HG03575 (cell line): ENCODE measurements around the gene WIPF2.
"Not testable (repeated sequence)": the region's sequence is repeated elsewhere in the genome, so short reads cannot be mapped to it uniquely, and the experiment has no call there.

Experiments used
- ATAC-seq: cut with Tn5 transposase; IDR thresholded peaks from one replicate; pipeline ENCODE4 v1.9.1; 2021; ENCODE audit not compliant: unreplicated experiment, insufficient number of reproducible peaks, low FRiP score; ENCODE audit errors: extremely low read depth

WIPF2 gene

DNA sequence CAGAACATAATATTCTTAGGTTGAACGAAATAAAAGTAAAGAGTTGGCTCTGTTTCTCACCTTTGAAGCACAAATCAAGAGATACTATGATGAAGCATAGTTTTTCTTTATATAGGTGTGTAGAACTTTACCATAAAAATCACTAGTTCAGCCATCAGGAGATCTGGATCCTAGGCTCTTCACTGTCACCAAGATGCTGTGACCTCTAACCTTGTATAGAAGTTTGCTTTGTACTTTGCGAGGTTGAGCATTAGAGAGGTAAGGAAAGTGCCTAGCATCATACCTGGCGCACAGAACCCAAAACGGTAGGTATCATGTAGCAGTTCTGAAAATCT is 68.0 kb downstream of the WIPF2 start:
- no peak for ATAC-seq

- peak; percentile 48 for ATAC-seq
Observed at GRCh38 chr17:40287494-40288369, 68.6 kb downstream of the WIPF2 start, which contains the start of gene CDC6. CDC6 (plus strand) TSS chr17:40287879; CDS start chr17:40289421, 1,542 bp downstream.

GRCh38 chr17:40290629-40291280 is 71.7 kb downstream of the WIPF2 start:
- ATAC-seq = no peak

- no peak for ATAC-seq
Observed at GRCh38 chr17:40291281-40291664, 72.2 kb downstream of the WIPF2 start.

DNA sequence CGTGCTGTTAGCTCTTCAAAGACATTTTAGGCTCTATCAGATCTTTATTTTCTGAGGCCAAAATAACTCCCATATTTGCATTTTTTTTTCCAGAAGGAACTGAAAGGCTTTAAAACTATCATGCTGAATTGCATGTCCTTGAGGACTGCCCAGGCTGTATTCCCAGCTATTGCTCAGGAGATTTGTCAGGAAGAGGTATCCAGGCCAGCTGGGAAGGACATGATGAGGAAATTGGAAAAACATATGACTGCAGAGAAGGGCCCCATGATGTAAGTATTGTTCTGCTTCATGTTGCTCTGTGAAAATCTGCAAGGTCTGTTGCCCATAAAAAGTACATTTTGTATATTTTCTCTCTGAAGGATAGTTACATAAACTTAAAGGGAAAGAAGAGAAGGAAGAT is 74.3 kb downstream of the WIPF2 start:
- no peak for ATAC-seq

DNA sequence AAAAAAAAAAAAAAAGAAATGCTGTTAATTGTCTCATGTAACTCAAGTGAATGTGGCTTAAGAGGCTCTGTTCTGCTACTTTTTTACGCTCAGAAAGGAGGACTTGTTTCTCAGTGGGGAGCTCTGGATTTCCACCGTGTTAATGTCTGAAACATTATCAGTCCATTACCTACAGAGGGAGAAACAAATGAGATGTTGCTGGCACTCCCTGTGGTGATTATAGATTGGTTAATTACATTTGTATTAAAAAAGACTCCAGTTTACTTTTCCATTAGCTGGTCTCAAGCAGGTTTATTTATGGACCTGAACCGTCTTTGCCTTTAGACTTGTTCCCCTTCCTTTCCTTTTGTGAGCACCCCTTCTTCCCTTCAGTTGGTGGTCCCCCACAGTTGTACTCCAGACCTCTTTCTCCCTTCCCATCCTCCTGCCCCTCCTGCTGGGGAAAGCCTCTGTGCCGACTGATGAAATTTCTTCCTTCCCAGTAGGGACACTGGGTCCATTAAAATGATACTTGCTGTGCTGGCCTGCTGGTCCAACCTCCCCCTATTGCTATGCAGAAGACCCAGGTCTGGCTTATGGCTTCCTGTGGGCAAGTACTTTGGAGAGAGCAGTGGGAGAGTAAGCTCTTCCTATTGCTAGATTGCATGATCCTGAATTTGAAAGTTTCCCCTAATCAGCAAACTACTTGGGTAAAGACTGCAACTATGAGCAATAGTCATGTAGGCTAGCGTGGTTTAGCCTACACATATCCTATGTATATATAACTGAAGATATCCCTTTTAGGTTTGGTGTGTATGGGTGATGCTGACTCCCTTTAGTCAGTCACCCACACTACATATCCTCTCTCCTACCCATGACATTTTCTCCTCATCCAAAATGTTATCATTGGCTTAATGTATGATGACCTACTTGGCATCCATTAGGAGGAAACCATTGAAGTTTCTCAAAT is 76.7 kb downstream of the WIPF2 start:
- no peak for ATAC-seq

- ATAC-seq = no peak
Observed at GRCh38 chr17:40297511-40297910, 78.4 kb downstream of the WIPF2 start.

- ATAC-seq = no peak
Observed at GRCh38 chr17:40298726-40299125, 79.6 kb downstream of the WIPF2 start.

DNA sequence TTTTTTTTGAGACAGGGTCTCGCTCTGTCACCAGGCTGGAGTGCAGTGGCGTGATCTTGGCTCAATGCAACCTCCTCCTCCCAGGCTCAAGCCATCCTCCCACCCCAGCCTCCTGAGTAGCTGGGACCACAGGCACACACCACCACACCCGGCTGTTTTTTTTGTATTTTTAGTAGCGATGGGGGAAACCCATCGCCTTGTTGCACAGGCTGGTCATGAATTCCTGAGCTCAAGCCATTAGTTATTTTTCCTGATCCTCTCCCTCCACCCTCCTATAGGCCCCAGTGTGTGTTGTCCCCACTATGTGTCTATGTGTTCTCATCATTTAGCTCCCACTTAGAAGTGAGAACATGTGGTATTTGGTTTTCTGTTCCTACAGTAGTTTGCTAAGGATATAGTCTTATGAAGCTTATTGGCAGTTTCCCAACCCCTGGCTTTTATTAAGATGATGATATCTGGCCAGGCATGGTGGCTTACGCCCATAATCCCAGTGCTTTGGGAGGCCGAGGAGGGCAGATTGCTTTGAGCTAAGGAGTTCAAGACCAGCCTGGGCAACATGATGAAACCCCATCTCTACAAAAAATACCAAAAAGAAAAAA is 80.2 kb downstream of the WIPF2 start:
- not testable (repeated sequence) for ATAC-seq

DNA sequence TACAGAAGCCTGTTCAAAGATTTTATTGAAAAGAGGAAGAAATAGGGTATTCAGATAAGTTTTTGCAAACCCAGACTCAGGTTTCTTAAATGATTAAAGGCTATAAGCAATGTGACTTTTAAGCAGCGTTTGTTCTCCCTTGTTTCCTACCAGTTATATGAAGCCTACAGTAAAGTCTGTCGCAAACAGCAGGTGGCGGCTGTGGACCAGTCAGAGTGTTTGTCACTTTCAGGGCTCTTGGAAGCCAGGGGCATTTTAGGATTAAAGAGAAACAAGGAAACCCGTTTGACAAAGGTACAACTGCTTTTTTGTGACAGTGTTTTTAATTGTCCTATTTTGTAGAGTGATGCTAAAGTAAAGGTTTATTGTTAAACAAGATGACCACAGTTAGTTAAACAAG is 82.2 kb downstream of the WIPF2 start:
- ATAC-seq = no peak

DNA sequence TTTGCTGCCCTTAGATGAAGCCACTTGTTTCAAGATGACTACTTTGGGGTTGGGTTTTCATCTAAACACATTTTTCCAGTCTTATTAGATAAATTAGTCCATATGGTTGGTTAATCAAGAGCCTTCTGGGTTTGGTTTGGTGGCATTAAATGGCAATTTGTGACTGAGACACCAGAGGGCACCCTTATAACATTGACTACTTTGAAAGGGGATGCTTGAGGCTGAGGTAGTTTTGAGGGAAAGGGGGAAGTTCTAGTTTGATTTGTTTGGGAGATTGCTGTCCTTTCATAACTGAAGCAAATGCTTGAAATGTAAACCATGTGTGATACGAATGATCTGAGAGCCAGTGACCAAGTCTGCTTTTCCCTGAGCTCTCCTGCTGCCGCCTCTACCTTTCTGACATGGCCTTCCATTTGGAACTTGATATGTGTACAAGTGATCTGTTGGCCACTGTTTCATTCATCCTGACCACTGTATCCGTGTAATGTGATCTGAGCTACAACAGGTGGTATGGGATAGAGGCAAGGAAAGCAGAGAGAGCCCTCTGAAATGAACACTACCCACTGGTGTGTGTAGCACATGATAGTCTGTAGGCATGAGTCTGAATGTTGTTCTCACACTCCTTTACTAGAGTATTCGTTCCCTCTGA is 84.0 kb downstream of the WIPF2 start:
- no peak for ATAC-seq

GRCh38 chr17:40303708-40304551 is 84.8 kb downstream of the WIPF2 start:
- no peak for ATAC-seq

DNA sequence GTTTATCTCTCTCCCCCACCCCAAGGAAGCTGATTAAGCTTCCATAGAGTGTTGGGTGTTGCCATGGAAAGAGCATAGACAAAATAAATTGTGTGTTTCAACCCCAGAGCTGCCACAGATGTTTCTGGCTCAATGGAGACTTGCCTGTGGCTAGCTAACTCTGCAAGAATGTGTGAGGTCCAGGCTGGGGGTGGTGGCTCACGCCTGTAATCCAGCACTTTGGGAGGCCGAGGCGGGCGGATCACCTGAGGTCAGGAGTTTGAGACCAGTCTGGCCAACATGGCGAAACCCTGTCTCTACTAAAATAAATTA is 85.4 kb downstream of the WIPF2 start:
- ATAC-seq = not testable (repeated sequence)

DNA sequence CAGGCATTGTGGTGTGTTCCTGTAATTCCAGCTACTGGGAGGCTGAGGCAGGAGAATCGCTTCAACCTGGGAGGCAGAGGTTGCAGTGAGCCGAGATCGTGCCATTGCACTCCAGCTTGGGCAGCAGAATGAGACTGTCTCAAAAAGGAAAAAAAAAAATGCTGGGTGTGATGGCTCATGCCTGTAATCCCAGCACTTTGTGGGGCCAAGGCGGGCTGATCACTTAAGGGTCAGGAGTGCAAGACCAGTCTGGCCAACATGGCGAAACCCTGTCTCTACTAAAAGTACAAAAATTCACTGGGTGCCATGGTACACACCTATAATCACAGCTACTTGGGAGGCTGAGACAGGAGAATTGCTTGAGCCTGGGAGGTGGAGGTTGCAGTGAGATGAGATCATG is 85.8 kb downstream of the WIPF2 start:
- ATAC-seq = not testable (repeated sequence)

- ATAC-seq = no peak
Observed at GRCh38 chr17:40306395-40306794, 87.3 kb downstream of the WIPF2 start.

DNA sequence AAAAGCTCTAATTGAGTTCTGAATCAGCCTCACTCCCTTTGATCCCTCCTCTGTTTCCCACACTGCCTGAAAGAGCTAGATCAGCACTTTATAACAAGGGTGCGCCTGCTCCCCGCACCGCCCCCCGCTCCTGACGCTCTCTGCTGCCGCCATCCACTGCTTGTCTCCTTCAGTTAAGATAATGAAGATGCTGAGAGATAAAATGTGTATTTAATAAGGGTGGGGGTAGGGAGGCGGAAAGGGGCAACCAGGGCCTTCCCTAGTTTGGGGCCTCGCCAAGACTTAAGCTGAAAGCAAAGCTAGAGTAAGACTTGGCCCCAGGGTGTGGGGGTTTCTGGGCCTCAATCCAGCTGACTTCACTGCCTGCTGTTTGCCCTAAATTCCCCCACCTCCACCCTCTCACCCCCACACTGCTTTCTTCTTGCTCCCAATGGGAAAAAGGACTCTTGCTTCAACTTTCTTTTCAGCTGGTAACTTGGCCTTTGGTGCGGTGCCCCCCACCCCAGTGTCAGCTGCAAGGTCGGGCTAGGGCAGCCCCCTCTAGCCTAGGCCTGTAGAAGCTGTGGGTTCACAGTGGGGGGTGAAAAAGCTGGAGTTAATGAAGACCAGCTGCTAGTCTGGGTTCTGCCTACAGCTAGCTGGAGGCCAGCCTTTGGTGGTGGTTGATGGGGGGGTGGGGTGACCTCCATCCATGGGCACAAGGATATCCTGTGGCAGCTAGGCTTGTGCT is 88.1 kb downstream of the WIPF2 start:
- ATAC-seq = no peak

GRCh38 chr17:40307740-40308239 is 88.7 kb downstream of the WIPF2 start:
- no peak for ATAC-seq
